HepG2 (cell line): ENCODE results near the gene MAP1LC3B. TPM values are rescaled to one million over a fixed set of nuclear protein-coding genes. Genes with fewer than 3 reads are reported as not detected.
A peak's percentile ranks its signal among the peaks of the same experiment; 100 is the strongest.

ENCODE experiments used
- ATAC-seq: fragments of 200-7000 bp; cut with Tn5 transposase; 3 replicates; pipeline ENCODE4 v1.9.1; 2020; ENCODE audit warnings: mild to moderate bottlenecking, moderate library complexity
- BruUV-seq: library from RNA; stranded (reverse); fragments of 400-500 nt; replicated peaks from 2 replicates; lab custom pipeline; 2021; lab: Mats Ljungman, UMichigan
- CTCF ChIA-PET: fragments of 300-600 bp; formaldehyde crosslinking; extraction: SDS; loops from one replicate; lab custom pipeline; 2021; ENCODE audit warnings: low total read pairs, inconsistent platforms, low intra/inter-chr PET ratio; lab: Yijun Ruan, JAX
- POLR2A ChIA-PET: fragments of 350-600 bp; sonication (Branson Sonifier 250); formaldehyde crosslinking; loops from one replicate; lab custom pipeline; 2020; ENCODE audit warnings: antibody characterized with exemption, inconsistent platforms; lab: Yijun Ruan, JAX
- DNase-seq: peaks from one replicate; pipeline ENCODE4 v3.0.0-alpha.2; 2015; ENCODE audit warnings: low spot score
- FAIRE-seq: peaks from 3 replicates; lab custom pipeline; 2011; peaks lifted over from hg19 to GRCh38; lab: Jason Lieb, UNC
- H2AFZ ChIP-seq: one replicate; pipeline ENCODE4 v1.6.1; 2011; ENCODE audit warnings: low read length, inconsistent platforms
- H3K27ac ChIP-seq: fragments of 300-600 bp; 3 replicates; pipeline ENCODE4 v1.8.0; 2011; ENCODE audit warnings: mixed run types, mild to moderate bottlenecking, mixed read lengths, low read length, inconsistent platforms; ENCODE audit not compliant: insufficient read depth; ENCODE audit errors: extremely low read length
- H3K27me3 ChIP-seq, 2 experiments: fragments of 200-600 bp in 1 of 2; 2 replicates in 1 of 2; 3 replicates in 1 of 2; pipeline versions ENCODE4 v1.6.0 to v1.8.0; 2011; ENCODE audit warnings: low read length in 2 of 2, mild to moderate bottlenecking in 2 of 2, moderate library complexity in 2 of 2, inconsistent platforms in 1 of 2; ENCODE audit not compliant: insufficient read depth in 2 of 2, control insufficient read depth in 1 of 2
- H3K36me3 ChIP-seq, 2 experiments: fragments of 200-600 bp in 1 of 2; replicated peaks in 1 of 2; 2 replicates in 1 of 2; 3 replicates in 1 of 2; pipeline versions ENCODE4 v1.5.1 to v1.8.0; 2011; ENCODE audit warnings: low read length in 2 of 2, inconsistent platforms in 1 of 2; ENCODE audit not compliant: insufficient read depth in 2 of 2, control insufficient read depth in 1 of 2
- H3K4me1 ChIP-seq: 2 replicates; pipeline ENCODE4 v1.5.1; 2012; ENCODE audit warnings: low read length, inconsistent platforms; ENCODE audit not compliant: insufficient read depth
- H3K4me2 ChIP-seq: 2 replicates; pipeline ENCODE4 v1.6.0; 2011; ENCODE audit warnings: low read depth, low read length, inconsistent platforms
- H3K4me3 ChIP-seq, 3 experiments: fragments of 200-600 bp in 1 of 3; sonication (generic), shearing (Covaris generic) in 1 of 3; replicated peaks in 1 of 3; 2 replicates each; pipeline ENCODE4 v1.5.1; 2011 to 2016; ENCODE audit warnings: low read length in 3 of 3, inconsistent platforms in 2 of 3, low read depth in 2 of 3, mild to moderate bottlenecking in 2 of 3, control low read depth in 1 of 3, mixed read lengths in 1 of 3; ENCODE audit not compliant: insufficient read depth in 1 of 3
- H3K79me2 ChIP-seq: one replicate; pipeline ENCODE4 v1.6.1; 2011; ENCODE audit warnings: low read length, inconsistent platforms; ENCODE audit not compliant: insufficient read depth
- H3K9ac ChIP-seq: 2 replicates; pipeline ENCODE4 v1.6.0; 2011; ENCODE audit warnings: mild to moderate bottlenecking, low read depth, low read length, inconsistent platforms; ENCODE audit not compliant: insufficient read depth
- H3K9me3 ChIP-seq: 2 replicates; pipeline ENCODE4 v1.5.1; 2012; ENCODE audit warnings: mild to moderate bottlenecking, low read length
- H4K20me1 ChIP-seq: 2 replicates; pipeline ENCODE4 v1.6.0; 2011; ENCODE audit warnings: inconsistent platforms, mild to moderate bottlenecking, low read length, moderate library complexity; ENCODE audit not compliant: insufficient read depth
- ARNT ChIP-seq: fragments of 450-650 bp; IDR thresholded peaks from 2 replicates; pipeline ENCODE4 v1.6.1; 2017
- CENPT ChIP-seq: sonication (generic); formaldehyde crosslinking; IDR thresholded peaks from 2 replicates; pipeline ENCODE4 v1.8.0; 2022; ENCODE audit warnings: low read depth, mild to moderate bottlenecking, moderate library complexity, missing genetic modification reagents
- HNRNPLL ChIP-seq: fragments of 200-400 bp; formaldehyde crosslinking; IDR thresholded peaks from 2 replicates; pipeline ENCODE4 v1.6.1; 2017; ENCODE audit warnings: mild to moderate bottlenecking, low read depth, low read length; ENCODE audit not compliant: poor library complexity, severe bottlenecking
- HOXD1 ChIP-seq: sonication (generic); formaldehyde crosslinking; IDR thresholded peaks from 2 replicates; pipeline ENCODE4 v1.5.0; 2020; ENCODE audit warnings: missing genetic modification reagents
- KLF11 ChIP-seq: IDR thresholded peaks from 2 replicates; pipeline ENCODE4 v1.6.1; 2016; ENCODE audit warnings: missing compliant biosample characterization
- MED8 ChIP-seq: sonication (generic); formaldehyde crosslinking; IDR thresholded peaks from 2 replicates; pipeline ENCODE4 v1.8.1; 2023; ENCODE audit warnings: mild to moderate bottlenecking, missing genetic modification reagents; ENCODE audit not compliant: insufficient replicate concordance
- MEIS1 ChIP-seq: sonication (generic); formaldehyde crosslinking; IDR thresholded peaks from 2 replicates; pipeline ENCODE4 v1.9.0; 2021; ENCODE audit warnings: mild to moderate bottlenecking, missing genetic modification reagents, moderate library complexity, borderline replicate concordance
- RXRB ChIP-seq: IDR thresholded peaks from 2 replicates; pipeline ENCODE4 v1.6.1; 2016; ENCODE audit warnings: borderline replicate concordance, missing genetic modification reagents, missing compliant biosample characterization
- SMAD1 ChIP-seq: sonication (generic); formaldehyde crosslinking; IDR thresholded peaks from 2 replicates; pipeline ENCODE4 v1.4.0; 2020; ENCODE audit warnings: missing genetic modification reagents, low read depth, mild to moderate bottlenecking, borderline replicate concordance
- SP5 ChIP-seq: IDR thresholded peaks from 2 replicates; pipeline ENCODE4 v1.6.1; 2016; ENCODE audit warnings: low read depth, borderline replicate concordance
- SRSF9 ChIP-seq: fragments of 200-400 bp; formaldehyde crosslinking; IDR thresholded peaks from 2 replicates; pipeline ENCODE4 v1.6.1; 2018; ENCODE audit warnings: borderline replicate concordance, mild to moderate bottlenecking, low read depth, low read length; ENCODE audit not compliant: insufficient read depth, poor library complexity, severe bottlenecking
- SUZ12 ChIP-seq: fragments of 150-350 bp; IDR thresholded peaks from 2 replicates; pipeline ENCODE4 v1.6.1; 2014; ENCODE audit warnings: low read depth, low read length
- TCF7L2 ChIP-seq: IDR thresholded peaks from 2 replicates; pipeline ENCODE4 v1.6.1; 2011; ENCODE audit warnings: mild to moderate bottlenecking, low read depth, low read length, moderate library complexity
- TP53 ChIP-seq: sonication (generic); formaldehyde crosslinking; conservative IDR thresholded peaks from 2 replicates; pipeline ENCODE4 v1.4.0; 2020; ENCODE audit warnings: missing genetic modification reagents
- TRIM24 ChIP-seq: sonication (generic); formaldehyde crosslinking; IDR thresholded peaks from 2 replicates; pipeline ENCODE4 v1.8.0; 2022; ENCODE audit warnings: mild to moderate bottlenecking, missing genetic modification reagents
- ZNF484 ChIP-seq: sonication (generic); formaldehyde crosslinking; IDR thresholded peaks from 2 replicates; pipeline ENCODE4 v1.5.1; 2020; ENCODE audit warnings: mild to moderate bottlenecking, low read depth, missing genetic modification reagents, borderline replicate concordance
- WGBS: methylation state at CpG from one replicate; pipeline ENCODE4 v1.1.6; 2017; ENCODE audit warnings: low lambda C conversion rate; 5-methylcytosine and 5-hydroxymethylcytosine counted together
- in situ Hi-C: cut with HindIII; loops from 2 replicates; pipeline ENCODE4 v1.10.0; 2017; ENCODE audit warnings: low pct_unique_long_range_greater_than_20kb; ENCODE audit not compliant: extremely low pct_ligation_motif_present
- intact Hi-C: fragments of 100-400 bp; cut with micrococcal nuclease; formaldehyde crosslinking; loops from one replicate; pipeline ENCODE4 v1.10.0; 2022; ENCODE audit not compliant: unreplicated experiment
- polyA plus RNA-seq, 8 experiments: library from polyadenylated mRNA; depleted of rRNA in 3 of 8; stranded (reverse) in 7 of 8; unstranded in 1 of 8; fragments of >200 nt; fragmentation: Illumina TruSeq in 4 of 8; extraction: Trizol in 4 of 8; gene quantifications; 2 replicates each; pipeline versions ENCODE4 v1.2.1 to v1.2.3, GENCODE V29; 2011 to 2016; ENCODE audit warnings: low read depth in 4 of 8, missing spikeins in 1 of 8, mixed read lengths in 1 of 8; ENCODE audit not compliant: insufficient read depth in 1 of 8
- total RNA-seq, 5 experiments: library from RNA; depleted of rRNA; stranded (reverse); fragments of >200 nt; fragmentation: Illumina TruSeq; extraction: Trizol; gene quantifications; 2 replicates each; pipeline ENCODE4 v1.2.3, GENCODE V29; 2016; ENCODE audit warnings: low read depth in 1 of 5
- TF ChIP-seq, protein P1 (sequence below): IDR thresholded peaks from 2 replicates; pipeline ENCODE4 v1.6.1; 2016; ENCODE audit warnings: missing genetic modification reagents, missing compliant biosample characterization
- TF ChIP-seq, protein P2 (sequence below): IDR thresholded peaks from 2 replicates; pipeline ENCODE4 v1.6.1; 2016; ENCODE audit warnings: missing compliant biosample characterization, missing genetic modification reagents, borderline replicate concordance
- TF ChIP-seq, protein P3 (sequence below): sonication (generic); formaldehyde crosslinking; IDR thresholded peaks from 2 replicates; pipeline ENCODE4 v1.8.0; 2023; ENCODE audit warnings: mild to moderate bottlenecking, missing genetic modification reagents
- TF ChIP-seq, protein P4 (sequence below): sonication (generic); formaldehyde crosslinking; IDR thresholded peaks from 2 replicates; pipeline ENCODE4 v1.8.0; 2022; ENCODE audit warnings: mild to moderate bottlenecking, missing genetic modification reagents

MAP1LC3B gene
- total and polyA plus RNA-seq, 2 of the 13 experiments (the other 11 are each of a cell fraction or from before 2014, with no cell fraction given): 15.7 to 37.4 TPM

DNA sequence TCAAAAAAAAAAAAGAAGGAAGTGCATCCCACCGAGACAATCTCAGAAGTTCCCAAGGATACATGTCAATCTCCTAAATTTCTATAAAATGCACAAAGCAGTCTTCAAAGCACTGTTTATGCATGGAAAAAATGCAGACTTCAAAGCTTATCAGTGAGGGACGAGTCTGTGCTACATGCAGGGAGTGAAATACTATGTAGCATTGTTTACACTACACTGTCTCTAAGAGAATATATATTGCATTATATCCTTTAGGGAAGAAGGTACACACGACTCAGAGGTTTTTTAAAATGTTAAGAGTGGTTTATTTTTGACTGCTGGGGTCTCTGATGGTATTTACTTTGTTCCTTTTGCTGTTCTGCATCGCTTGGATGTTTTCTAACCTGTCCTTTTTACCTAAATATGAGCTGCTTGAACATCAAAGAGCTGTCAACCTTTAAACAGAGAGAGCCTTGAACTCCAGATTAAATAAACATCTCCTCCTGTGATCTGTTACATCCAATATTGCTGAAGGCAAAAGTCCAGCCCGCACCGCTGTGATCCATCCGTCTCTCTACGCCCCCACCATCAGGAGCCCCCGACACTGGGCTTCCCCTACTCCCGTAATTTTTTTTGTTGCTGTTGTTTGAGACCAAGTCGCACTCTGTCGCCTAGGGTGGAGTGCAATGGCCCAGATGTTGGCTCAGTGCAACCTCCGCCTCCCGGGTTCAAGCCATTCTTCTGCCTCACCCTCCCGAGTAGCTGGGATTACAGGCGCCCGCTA lies 9.9 kb upstream of the MAP1LC3B start:
- Histone ChIP-seq H2AFZ (no peak overlapping the region), H3K4me1 (peaks cover 57% of the 10 kb centered on the region), H3K27ac (peak overlapping the region; percentile 100), H4K20me1 (peaks cover 49% of the 10 kb centered on the region), H3K9me3 (no peaks in the 10 kb centered on the region), H3K79me2 (peaks cover 63% of the 10 kb centered on the region), H3K4me2 (peak overlapping the region; percentile 98), H3K9ac (peak overlapping the region; percentile 100), H3K36me3 (peaks cover 5 to 19% of the 10 kb centered on the region in 2 experiments), H3K27me3 (no peaks in the 10 kb centered on the region; a peak in 1 of 5 replicates), H3K4me3 (peak overlapping the region; percentile 84 to 100 (median 96))
- POLR2A ChIA-PET: interaction anchor here (0.7 to 14.0 kb wide), 20 partner anchors 8 to 147 kb away, joined by 3 to 265 read pairs (median 4); partner anchors contain the start of genes C16orf95 and MAP1LC3B
- in situ Hi-C loops (loop anchor here (25.0 kb wide), 1 partner anchor 480 kb away; the partner anchor contains the start of gene SLC7A5), intact Hi-C loops (loop anchor here (1.0 to 10.0 kb wide), 4 partner anchors 27 to 473 kb away; no protein-coding TSS in a partner anchor)
- FAIRE-seq (peak; percentile 92), DNase-seq (peak; percentile 100), ATAC-seq (peak; percentile 67)
- under 1% methylated on average over 17 of the region's 17 CpGs for WGBS
- CTCF ChIA-PET: no interaction called here
- BruUV-seq: no TSS peak
- TF ChIP-seq TRIM24: no peak
- TF ChIP-seq, protein P1, sequence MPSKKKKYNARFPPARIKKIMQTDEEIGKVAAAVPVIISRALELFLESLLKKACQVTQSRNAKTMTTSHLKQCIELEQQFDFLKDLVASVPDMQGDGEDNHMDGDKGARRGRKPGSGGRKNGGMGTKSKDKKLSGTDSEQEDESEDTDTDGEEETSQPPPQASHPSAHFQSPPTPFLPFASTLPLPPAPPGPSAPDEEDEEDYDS: peak; percentile 32; the same call in 1 of the 2 replicates
- no peak for TF ChIP-seq SRSF9
- TF ChIP-seq SUZ12: no peak
- no peak for TF ChIP-seq CENPT (CRISPR knock-in tag)
- TF ChIP-seq TCF7L2: peak; percentile 100
- peak; percentile 19 for TF ChIP-seq HNRNPLL
- no peak for TF ChIP-seq ARNT
- TF ChIP-seq, protein P2, sequence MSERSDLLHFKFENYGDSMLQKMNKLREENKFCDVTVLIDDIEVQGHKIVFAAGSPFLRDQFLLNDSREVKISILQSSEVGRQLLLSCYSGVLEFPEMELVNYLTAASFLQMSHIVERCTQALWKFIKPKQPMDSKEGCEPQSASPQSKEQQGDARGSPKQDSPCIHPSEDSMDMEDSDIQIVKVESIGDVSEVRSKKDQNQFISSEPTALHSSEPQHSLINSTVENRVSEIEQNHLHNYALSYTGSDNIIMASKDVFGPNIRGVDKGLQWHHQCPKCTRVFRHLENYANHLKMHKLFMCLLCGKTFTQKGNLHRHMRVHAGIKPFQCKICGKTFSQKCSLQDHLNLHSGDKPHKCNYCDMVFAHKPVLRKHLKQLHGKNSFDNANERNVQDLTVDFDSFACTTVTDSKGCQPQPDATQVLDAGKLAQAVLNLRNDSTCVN (CRISPR knock-in tag): no peak
- TF ChIP-seq KLF11 (CRISPR knock-in tag): peak; percentile 91
- TF ChIP-seq HOXD1: peak; percentile 90
- TF ChIP-seq ZNF484 (CRISPR knock-in tag): no peak; the same call in 1 of the 2 replicates
- TF ChIP-seq, protein P3, sequence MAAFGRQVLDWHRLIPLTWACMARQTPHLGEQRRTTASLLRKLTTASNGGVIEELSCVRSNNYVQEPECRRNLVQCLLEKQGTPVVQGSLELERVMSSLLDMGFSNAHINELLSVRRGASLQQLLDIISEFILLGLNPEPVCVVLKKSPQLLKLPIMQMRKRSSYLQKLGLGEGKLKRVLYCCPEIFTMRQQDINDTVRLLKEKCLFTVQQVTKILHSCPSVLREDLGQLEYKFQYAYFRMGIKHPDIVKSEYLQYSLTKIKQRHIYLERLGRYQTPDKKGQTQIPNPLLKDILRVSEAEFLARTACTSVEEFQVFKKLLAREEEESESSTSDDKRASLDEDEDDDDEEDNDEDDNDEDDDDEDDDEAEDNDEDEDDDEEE (CRISPR knock-in tag): no peak
- TF ChIP-seq TP53 (CRISPR knock-in tag): peak; percentile 17; the same call in 1 of the 2 replicates
- peak; percentile 87 for TF ChIP-seq SP5 (CRISPR knock-in tag)
- TF ChIP-seq MED8 (CRISPR knock-in tag): peak; percentile 65
- TF ChIP-seq MEIS1 (CRISPR knock-in tag): peak; percentile 99
- TF ChIP-seq SMAD1: no peak
- TF ChIP-seq, protein P4, sequence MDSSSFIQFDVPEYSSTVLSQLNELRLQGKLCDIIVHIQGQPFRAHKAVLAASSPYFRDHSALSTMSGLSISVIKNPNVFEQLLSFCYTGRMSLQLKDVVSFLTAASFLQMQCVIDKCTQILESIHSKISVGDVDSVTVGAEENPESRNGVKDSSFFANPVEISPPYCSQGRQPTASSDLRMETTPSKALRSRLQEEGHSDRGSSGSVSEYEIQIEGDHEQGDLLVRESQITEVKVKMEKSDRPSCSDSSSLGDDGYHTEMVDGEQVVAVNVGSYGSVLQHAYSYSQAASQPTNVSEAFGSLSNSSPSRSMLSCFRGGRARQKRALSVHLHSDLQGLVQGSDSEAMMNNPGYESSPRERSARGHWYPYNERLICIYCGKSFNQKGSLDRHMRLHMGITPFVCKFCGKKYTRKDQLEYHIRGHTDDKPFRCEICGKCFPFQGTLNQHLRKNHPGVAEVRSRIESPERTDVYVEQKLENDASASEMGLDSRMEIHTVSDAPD (CRISPR knock-in tag): peak; percentile 83; the same call in 1 of the 2 replicates
- TF ChIP-seq RXRB (CRISPR knock-in tag): peak; percentile 98
